GM12891 (cell line): ENCODE data around the gene C6orf15.

ENCODE experiments used
- POLR2A ChIP-seq: IDR thresholded peaks from 2 replicates; pipeline ENCODE4 v1.6.1; 2011; ENCODE audit warnings: low read depth, low read length, control low read depth
- POLR2AphosphoS5 ChIP-seq: IDR thresholded peaks from 2 replicates; pipeline ENCODE4 v1.6.1; 2011; ENCODE audit warnings: low read depth, low read length, control low read depth
- POU2F2 ChIP-seq: IDR thresholded peaks from 2 replicates; pipeline ENCODE4 v1.6.1; 2011; ENCODE audit warnings: low read depth, mild to moderate bottlenecking, control low read depth, low read length, moderate library complexity
- TAF1 ChIP-seq: IDR thresholded peaks from 2 replicates; pipeline ENCODE4 v1.6.1; 2011; ENCODE audit warnings: low read depth, low read length, control low read depth

DNA sequence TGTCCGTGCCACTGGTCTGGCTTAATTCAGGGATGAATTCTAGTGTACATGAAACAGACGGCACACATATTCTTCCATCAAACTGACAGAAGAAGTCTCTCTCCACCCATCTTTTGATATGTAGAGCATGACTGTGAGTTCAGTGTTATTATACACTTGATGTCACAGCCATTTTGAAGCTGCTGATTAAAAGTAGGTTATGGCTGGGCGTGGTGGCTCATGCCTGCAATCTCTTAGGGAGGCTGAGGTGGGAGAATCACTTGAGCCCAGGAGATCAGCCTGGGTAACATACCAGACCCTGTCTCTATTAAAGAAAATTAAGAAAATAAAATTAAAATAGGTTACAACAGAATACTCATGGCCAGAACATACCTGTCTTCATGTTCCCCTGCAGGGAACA lies 20.7 kb downstream of the C6orf15 start:
- TF ChIP-seq POLR2AphosphoS5 (no peak), POLR2A (no peak), POU2F2 (no peak), TAF1 (no peak)
